Stimulated activated CD8-positive, alpha-beta memory T cell treated with anti-CD3 and anti-CD28 coated beads, Interleukin-12 subunit alpha, Interleukin-12 subunit beta, amount 100 ng/mL, for 24 hours (primary cell): ENCODE measurements around the gene BEND7.
"Not testable (repeated sequence)": the region's sequence is repeated elsewhere in the genome, so short reads cannot be mapped to it uniquely, and the experiment has no call there.

Source experiments
- DNase-seq: peaks from one replicate; pipeline ENCODE4 v3.0.0-alpha.2; 2020; ENCODE audit errors: extremely low read depth

The BEND7 gene

GRCh38 chr10:13421382-13421917, 107.4 kb downstream of the BEND7 start:
- no peak for DNase-seq

DNA sequence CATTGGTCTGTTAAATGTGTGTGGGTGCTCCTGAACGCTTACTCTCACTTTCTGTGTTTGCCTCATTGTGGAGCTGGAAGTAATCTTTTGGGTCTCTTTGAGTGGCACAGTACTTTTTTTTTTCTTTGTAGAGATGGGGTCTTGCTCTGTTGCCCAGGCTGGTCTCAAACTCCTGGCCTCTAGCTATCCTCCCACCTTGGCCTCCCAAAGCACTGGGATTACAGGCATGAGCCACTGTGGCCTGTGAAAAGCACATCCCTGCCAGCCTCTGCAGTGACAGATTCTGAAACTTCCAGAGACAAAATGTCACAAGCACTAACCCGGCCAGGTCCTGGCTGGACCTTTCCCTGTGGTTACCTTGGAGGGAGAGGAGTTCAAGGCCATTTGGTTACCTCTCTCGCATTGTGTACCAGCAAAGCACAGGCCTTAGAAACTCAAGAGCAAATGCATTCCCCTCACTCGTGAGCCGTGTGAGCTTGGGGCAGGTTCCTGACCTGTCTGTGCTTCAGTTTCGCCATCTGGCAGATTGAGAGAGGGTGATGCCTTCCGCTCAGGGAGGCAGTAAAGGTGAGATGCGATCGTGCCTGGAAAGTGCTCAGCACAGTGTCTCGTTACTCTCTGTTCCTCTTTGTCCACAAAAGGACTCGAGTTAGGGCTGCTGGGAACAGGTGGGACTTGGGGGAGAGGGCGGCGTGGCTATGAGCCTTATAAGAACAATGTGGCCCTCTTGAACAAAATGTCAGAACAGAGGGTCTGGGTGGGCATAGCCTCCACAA, 108.1 kb downstream of the BEND7 start:
- no peak for DNase-seq

GRCh38 chr10:13417459-13418126, 111.2 kb downstream of the BEND7 start:
- DNase-seq = no peak

GRCh38 chr10:13416760-13417159, 112.1 kb downstream of the BEND7 start:
- DNase-seq = no peak

DNA sequence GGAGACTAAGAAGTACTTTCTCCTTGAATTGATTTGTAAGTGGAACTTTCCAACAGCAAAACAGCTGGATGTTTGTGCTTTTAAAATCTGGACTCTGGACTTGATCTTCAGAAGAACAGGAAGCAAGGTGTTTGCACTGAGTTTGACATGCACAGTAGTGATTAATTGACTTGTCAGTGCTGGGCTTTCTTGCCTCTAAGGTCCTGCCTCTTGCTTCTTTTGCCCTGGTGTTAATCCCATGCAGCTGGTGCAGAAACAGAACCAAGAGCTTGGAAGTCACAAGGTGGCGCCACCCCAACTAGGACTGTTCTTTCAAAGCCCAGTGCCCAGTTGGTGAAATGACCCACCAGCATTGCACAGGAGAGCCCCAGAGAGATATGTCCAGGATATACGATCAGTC, 114.0 kb downstream of the BEND7 start:
- DNase-seq = no peak

GRCh38 chr10:13414137-13414536, 114.7 kb downstream of the BEND7 start:
- no peak for DNase-seq

- DNase-seq = no peak
Observed at GRCh38 chr10:13412894-13413293, 115.9 kb downstream of the BEND7 start.

GRCh38 chr10:13404791-13405190, 124.0 kb downstream of the BEND7 start:
- no peak for DNase-seq

DNA sequence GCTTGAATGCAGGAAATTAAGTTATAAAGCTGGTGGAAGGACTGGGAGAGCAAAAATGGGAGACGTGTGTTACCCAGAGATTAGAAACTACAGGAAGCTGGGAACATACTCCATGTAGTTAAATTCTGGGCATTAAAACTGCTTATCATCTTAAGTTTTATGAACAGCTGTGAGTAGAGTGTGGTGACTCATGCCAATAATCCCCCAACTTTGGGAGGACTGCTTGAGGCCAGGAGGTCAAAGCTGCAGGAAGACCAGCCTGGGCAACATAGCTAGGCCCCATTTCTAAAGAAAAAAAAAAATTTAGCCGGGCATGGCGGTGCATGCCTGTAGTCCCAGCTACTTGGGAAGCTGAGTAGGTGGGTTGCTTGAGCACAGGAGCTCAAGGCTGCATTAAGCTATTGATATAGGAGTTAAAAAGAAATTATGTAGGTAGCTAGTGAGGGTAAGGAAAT, 124.5 kb downstream of the BEND7 start:
- no peak for DNase-seq

DNA sequence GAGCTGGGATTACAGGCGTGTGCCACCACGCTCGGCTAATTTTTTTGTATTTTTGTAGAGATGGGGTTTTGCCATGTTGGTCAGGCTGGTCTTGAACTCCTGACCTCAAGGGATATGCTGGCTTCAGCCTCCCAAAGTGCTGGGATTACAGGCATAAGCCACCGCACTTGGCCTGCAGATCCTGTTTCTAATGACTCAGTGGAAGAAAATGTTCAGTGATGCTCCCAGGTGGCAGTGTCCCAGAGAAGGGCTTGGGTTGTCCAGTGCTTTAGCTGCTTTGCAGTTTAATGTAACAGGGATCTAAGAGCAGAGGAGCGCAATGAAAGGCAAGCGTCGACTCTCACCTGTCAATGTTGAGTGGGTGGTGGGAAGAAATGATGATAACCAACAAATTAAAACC, 125.4 kb downstream of the BEND7 start:
- DNase-seq = not testable (repeated sequence)

GRCh38 chr10:13402021-13402420, 126.8 kb downstream of the BEND7 start:
- no peak for DNase-seq

GRCh38 chr10:13401142-13401541, 127.7 kb downstream of the BEND7 start:
- DNase-seq = no peak

DNA sequence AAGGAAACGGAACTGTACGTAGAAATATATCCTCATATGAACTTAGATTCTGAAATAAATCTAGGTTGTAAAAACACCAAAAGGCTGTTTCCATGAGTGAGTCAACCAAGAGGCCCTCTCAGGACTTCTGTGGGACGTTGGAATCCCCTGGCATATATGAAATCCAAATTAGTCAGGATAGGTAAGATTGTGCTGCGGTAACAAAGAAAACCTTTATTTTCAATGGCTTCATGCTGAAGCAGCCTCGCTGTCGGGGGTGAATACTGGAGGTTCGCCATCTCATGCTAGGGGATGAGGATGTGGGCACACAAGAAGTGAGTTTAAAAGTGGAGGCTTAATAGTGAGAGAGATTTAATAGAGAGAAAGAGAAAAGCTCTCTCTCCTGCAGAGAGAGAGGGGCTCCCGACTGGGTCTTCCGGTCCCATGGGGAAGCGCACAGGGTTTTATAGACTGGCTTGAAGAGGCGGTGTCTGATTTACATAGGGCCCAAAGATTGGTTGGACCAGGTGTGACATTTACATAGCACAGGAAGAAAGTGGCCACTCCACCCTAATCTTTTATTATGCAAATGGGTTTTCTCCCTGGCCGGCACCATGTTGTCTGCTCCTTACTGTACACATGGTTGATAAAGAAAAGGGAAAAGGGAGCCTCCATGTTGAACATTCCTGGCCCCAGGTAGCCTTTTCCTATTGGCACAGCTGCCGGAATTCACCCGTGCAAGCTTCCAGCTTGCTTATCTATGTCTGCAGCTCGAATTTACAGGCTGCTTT, 128.4 kb downstream of the BEND7 start:
- DNase-seq = no peak

- no peak for DNase-seq
Observed at GRCh38 chr10:13399752-13400151, 129.1 kb downstream of the BEND7 start.

- DNase-seq = no peak
Observed at GRCh38 chr10:13399236-13399635, 129.6 kb downstream of the BEND7 start.

GRCh38 chr10:13397052-13397451, 131.8 kb downstream of the BEND7 start:
- DNase-seq = no peak

DNA sequence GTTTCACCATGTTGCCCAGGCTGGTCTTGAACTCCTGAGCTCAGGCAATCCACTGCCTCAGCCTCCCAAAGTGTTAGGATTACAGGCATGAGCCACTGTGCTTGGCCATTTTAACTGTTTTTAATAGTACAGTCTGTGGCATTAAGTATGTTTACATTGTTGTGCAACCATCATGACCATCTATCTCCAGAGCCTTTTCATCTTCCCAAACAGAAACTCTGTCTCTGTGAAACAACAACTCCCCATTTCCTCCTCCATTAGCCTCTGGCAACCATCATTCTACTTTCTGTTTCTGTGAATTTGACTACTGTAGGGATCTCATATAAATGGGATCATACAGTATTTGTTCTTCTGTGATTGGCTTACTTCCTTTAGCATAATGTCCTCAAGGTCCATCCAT, 132.4 kb downstream of the BEND7 start:
- DNase-seq = no peak

DNA sequence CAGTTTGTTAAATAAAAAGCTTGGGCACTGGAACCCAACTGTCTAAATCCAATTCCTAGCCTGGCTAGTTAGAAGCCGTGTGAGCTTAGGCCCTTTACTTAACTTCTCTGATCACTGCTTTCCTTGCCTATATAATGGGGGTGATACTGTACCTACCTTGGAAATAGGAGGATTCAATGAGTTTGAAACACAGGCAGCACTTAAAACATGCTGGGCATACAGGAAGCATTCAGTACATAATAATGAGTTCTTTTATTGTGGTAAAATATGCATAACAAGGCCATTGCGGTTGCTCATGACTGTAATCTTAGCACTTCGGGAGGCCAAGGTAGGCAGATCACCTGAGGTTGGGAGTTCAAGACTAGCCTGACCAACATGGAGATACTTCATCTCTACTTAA, 133.3 kb downstream of the BEND7 start:
- DNase-seq = no peak

DNA sequence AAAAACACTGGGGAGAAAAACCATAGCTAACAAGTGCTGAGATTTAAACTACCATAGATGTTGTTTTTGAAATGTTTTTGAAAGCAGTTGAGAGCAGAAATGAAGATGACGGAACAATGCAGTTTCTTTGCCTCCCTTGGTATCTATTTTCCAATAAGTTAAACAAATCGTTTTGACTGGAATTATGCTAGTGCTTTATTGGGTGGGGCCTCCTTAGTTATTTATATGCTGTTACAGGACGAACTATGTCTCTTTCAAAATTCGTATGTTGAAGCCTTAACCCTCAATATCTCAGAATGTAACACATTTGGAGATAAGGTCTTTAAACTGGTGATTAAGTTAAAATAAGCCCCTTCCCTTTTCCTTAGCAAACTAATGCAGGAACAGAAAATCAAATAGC, 135.2 kb downstream of the BEND7 start:
- no peak for DNase-seq

GRCh38 chr10:13392701-13393100, 136.1 kb downstream of the BEND7 start:
- no peak for DNase-seq
